ENCODE measurements around the gene MRPL37. TPM values are rescaled to one million over a fixed set of nuclear protein-coding genes. Genes with fewer than 3 reads are reported as not detected.

The MRPL37 gene
- polyA plus RNA-seq, 3 donors = 7.5 to 47.8 (median 42.5) TPM

- H3K36me3 ChIP-seq (replicated peaks in 1 of 2; ENCODE audit: control insufficient read depth in 1 of 2, insufficient read depth in 2 of 2, low read length in 2 of 2) = peaks cover 5 to 16% of the 10 kb centered on the region in 2 donors
- H3K4me3 Mint-ChIP-seq = no peak overlapping the region
- no peak for TF ChIP-seq CTCF (IDR thresholded peaks at IDR 0.05)
- no peak overlapping the region for H3K27ac ChIP-seq (ENCODE audit: low read depth in 1 of 2, low read length in 2 of 2)
- intact Hi-C loops (cut with micrococcal nuclease) = no loop called here
- H3K9ac ChIP-seq (ENCODE audit: insufficient read depth, low read length, poor library complexity, severe bottlenecking) = no peak overlapping the region
- H3K4me1 ChIP-seq (ENCODE audit: control insufficient read depth in 1 of 2, insufficient read depth in 2 of 2, low read length in 2 of 2) = peaks cover 24 to 40% of the 10 kb centered on the region in 2 donors
- peaks cover 24 to 32% of the 10 kb centered on the region in 2 donors for H3K36me3 Mint-ChIP-seq
- H4K20me1 ChIP-seq (ENCODE audit: insufficient read depth, low read length) = no peaks in the 10 kb centered on the region
- H3K4me2 ChIP-seq (replicated peaks; ENCODE audit: extremely low read depth, low read length, poor library complexity, severe bottlenecking) = no peak overlapping the region
- no peaks in the 10 kb centered on the region for H3K9me3 ChIP-seq (replicated peaks in 1 of 2; ENCODE audit: control insufficient read depth in 1 of 2, insufficient read depth in 1 of 2, low read length in 2 of 2)
- no peaks in the 10 kb centered on the region for H3K79me2 ChIP-seq (ENCODE audit: insufficient read depth, low read length)
- peaks cover 0 to 2% (median 1%) of the 10 kb centered on the region in 3 donors for H3K27me3 Mint-ChIP-seq (ENCODE audit: low read depth in 3 of 3)
- no peaks in the 10 kb centered on the region for H3K27me3 ChIP-seq (ENCODE audit: control insufficient read depth in 2 of 2, insufficient read depth in 2 of 2, low read length in 2 of 2)
- no peaks in the 10 kb centered on the region for H3K9me3 Mint-ChIP-seq
- peaks cover 35% of the 10 kb centered on the region for H3K4me1 Mint-ChIP-seq
- no peak for DNase-seq
- H3K27ac Mint-ChIP-seq = no peak overlapping the region
- H3K4me3 ChIP-seq (replicated peaks in 1 of 3; ENCODE audit: low read depth in 2 of 3, low read length in 3 of 3) = no peak overlapping the region
- WGBS (ENCODE audit: insufficient coverage) = no CpG with 5 or more reads among the region's 2 CpGs
- no peak overlapping the region for H2AFZ ChIP-seq (ENCODE audit: insufficient read depth, low read depth, low read length, poor library complexity, severe bottlenecking)
These were observed 34.3 kb downstream of the MRPL37 start for GRCh38 chr1:54234284-54234683.

- Histone ChIP-seq H3K36me3 (replicated peaks in 1 of 2; ENCODE audit: control insufficient read depth in 1 of 2, insufficient read depth in 2 of 2, low read length in 2 of 2) (peaks cover 5 to 28% of the 10 kb centered on the region in 2 donors), H3K27ac (ENCODE audit: low read depth in 1 of 2, low read length in 2 of 2) (peak overlapping the region in 1 of 2 donors; percentile 74), H3K9ac (ENCODE audit: insufficient read depth, low read length, poor library complexity, severe bottlenecking) (no peak overlapping the region), H4K20me1 (ENCODE audit: insufficient read depth, low read length) (no peaks in the 10 kb centered on the region), H3K79me2 (ENCODE audit: insufficient read depth, low read length) (no peaks in the 10 kb centered on the region), H2AFZ (ENCODE audit: insufficient read depth, low read depth, low read length, poor library complexity, severe bottlenecking) (no peak overlapping the region), H3K27me3 (ENCODE audit: control insufficient read depth in 2 of 2, insufficient read depth in 2 of 2, low read length in 2 of 2) (no peaks in the 10 kb centered on the region), H3K4me2 (replicated peaks; ENCODE audit: extremely low read depth, low read length, poor library complexity, severe bottlenecking) (no peak overlapping the region), H3K9me3 (replicated peaks in 1 of 2; ENCODE audit: control insufficient read depth in 1 of 2, insufficient read depth in 1 of 2, low read length in 2 of 2) (no peaks in the 10 kb centered on the region), H3K4me1 (ENCODE audit: control insufficient read depth in 1 of 2, insufficient read depth in 2 of 2, low read length in 2 of 2) (peaks cover 21 to 22% of the 10 kb centered on the region in 2 donors), H3K4me3 (replicated peaks in 1 of 3; ENCODE audit: low read depth in 2 of 3, low read length in 3 of 3) (no peak overlapping the region)
- DNase-seq = peak in 2 of 3 donors; percentile 11 to 15
- intact Hi-C loops (cut with micrococcal nuclease) = no loop called here
- Mint-ChIP-seq H3K36me3 (peaks cover 21 to 45% of the 10 kb centered on the region in 2 donors), H3K27me3 (ENCODE audit: low read depth in 3 of 3) (peaks cover 0 to 1% (median 0%) of the 10 kb centered on the region in 3 donors), H3K4me3 (no peak overlapping the region), H3K27ac (peak overlapping the region in 3 of 7 donors; percentile 7 to 62 (median 58)), H3K4me1 (peaks cover 26% of the 10 kb centered on the region), H3K9me3 (no peaks in the 10 kb centered on the region)
- TF ChIP-seq CTCF (IDR thresholded peaks at IDR 0.05) = no peak
- WGBS (ENCODE audit: insufficient coverage) = 87% methylated on average over 8 of the region's 10 CpGs
These were observed 37.6 kb downstream of the MRPL37 start for GRCh38 chr1:54237586-54237985.
